Endometrium (tissue), 2 donors: ENCODE data around the gene BICD1.
A peak's percentile ranks its signal among the peaks of the same experiment; 100 is the strongest.
"Not testable (repeated sequence)": the region's sequence is repeated elsewhere in the genome, so short reads cannot be mapped to it uniquely, and the experiment has no call there.

Experiments
- FAIRE-seq: peaks from 2 replicates; lab custom pipeline; 2012; peaks lifted over from hg19 to GRCh38; lab: Jason Lieb, UNC
- donor health status: control.
- donor health status: control.

Gene BICD1

DNA sequence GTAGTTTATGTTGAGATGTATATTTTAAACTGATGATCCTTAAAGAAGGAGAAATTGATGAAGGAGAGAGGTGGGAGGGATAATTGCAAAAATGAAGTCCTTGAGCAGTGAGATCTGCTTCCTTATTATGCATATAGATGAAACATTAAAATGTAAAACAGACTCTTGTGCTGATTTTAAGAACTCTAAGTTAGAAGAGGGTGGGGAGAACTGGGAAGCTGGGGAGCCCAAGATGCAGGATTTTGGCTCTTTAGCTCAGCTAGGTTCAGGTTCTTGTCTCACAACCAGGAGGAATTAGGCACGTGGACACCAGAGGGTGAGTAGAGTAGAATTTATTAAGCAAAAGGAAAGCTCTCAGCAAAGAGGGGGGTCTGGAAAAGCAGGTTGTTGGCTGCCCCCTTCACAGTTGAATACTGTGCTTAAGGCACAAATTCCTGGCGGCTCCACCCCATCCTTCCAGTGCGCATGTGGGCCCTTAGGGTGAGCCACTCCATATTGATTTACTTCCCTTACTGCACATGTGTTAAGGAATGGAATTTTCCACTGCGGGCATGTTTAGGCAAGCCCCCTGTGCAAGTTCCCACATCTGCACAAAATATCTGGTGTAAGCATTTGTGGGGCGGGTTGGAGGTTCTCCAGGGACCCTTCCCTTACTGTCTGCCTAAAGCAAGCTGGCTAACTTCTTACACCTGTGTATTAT is 141.9 kb downstream of the BICD1 start:
- no peak for FAIRE-seq

DNA sequence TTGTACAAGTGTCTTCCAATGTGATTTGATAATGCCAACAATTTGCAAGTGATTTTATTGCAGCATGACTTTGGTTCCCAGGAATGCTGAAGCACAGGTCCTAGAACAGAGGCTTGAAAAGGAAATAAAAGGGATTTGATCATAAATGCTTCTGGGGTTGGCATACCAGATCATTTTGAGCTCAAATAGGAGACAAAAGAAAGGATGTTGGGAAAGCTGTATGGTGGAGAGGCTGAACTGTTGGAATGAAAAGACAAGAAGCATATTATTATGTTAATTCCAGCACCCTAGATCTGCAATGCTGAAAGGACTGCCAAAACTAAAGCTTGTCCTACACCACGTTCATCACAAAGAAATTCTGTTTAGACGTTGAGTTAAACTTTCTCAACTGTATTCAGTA is 143.1 kb downstream of the BICD1 start:
- no peak for FAIRE-seq

DNA sequence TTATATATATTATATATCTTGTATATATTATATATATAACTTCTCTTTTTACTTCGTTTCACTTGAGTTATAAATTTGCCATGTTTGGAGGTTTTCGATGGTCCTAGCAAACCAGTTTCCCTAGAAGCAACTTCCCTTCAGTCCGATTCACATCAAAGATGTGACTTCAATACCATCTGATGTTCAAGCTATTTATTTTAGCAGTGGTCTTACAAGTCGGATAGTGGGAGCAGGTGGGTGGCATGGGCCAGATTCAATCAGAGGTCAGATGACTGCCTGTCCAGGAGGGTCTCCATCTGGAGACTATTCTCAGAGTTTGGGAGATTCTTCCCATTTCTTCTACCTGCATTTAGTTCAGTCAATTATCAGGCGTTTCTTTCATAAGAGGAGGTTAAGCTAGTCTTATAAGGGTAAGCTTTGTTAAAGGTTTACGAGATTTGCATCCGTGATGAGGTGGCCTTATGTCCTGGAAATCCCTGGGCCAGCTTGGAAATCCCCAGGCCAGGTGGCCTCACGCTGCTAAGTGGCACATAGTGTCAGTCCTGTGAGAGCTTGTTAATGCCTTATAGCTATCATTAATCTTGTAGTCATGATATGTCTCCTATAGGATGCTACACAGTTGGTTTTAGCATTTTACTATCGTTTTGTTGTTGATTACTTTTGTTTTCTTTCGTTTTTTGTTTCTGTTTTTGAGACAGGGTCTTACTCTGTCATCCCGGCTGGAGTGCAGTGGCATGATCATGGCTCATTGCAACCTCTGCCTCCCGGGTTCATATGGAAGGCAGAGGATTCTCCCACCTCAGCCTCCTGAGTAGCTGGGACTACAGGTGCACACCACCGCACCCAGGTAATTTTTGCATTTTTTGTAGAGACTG is 145.8 kb downstream of the BICD1 start:
- FAIRE-seq, result no peak

DNA sequence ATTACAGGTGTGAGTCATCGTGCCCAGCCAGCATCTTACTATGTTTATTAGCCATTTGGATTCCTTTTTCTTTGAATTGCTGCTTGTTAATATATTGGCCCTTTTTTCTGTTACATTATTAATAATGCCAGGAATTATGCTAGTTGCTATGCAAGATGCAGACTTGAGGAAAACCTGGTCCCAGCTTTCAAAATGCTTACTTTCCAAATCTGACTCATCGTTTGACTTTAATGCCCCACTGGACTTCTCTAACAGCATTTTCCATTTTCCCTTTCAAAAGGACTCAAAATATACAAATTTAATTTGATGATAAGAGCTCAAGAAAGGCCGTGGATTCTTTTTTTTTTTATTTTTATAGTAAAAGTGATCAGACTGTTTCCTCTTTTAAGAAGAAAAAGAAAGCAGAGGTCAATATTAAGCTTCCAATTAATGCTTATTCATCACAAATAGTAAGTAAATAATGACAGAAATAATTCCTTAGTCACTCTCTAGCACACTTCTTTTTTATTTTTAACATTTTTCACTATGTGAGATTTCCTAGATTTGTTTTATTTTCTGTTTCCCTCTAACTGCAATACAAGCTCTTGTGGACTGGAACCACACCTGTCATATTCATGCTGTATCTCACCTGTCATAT is 146.6 kb downstream of the BICD1 start:
- FAIRE-seq, result no peak

DNA sequence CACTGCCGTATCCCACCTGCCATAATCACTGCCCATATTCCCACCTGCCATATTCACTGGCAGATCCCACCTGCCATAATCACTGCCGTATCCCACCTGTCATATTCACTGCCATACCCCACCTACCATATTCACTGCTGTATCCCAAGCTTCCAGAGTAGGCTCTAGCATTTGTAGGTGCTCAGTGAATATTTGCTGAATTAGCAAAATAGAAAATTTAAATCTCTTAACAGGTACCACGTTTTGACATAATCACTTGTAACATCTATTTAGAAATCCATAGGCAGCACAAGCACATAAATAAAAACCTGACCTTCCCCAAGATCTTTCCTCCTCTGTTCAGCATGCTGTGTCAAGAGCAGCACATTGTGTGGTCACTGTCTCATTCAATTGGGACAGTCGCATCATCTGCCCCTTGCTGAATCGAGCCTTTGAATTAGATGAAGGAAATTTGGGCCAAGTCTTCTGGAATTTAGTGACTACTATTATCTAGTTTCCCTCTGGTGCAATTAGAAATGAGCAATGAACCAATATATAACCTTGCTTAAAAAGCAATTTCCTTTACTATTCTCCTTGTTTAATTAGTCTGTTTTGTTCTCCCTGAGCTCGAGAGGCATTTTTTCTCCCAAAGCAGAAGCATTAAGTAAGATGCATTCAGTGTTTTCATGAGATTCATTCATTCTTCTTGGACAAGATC is 147.8 kb downstream of the BICD1 start:
- no peak for FAIRE-seq

DNA sequence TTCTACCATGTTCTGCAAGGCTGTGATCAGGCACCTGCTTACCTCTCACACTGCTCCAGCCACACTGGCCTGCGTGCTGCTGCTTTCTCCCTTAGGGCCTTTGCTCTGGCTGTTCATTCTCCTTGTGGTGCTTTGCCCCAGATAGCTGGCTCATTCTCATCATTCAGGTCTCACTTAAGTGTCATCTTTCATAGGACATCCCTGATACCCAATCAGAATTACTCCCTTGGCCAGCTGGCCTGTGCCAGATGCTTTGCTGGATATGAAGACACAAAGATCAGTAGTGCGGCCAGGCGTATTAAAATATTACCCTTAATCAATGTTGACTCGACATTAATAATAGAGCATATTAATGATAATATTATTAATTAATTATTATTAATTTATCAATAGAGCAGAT is 148.9 kb downstream of the BICD1 start:
- no peak for FAIRE-seq

DNA sequence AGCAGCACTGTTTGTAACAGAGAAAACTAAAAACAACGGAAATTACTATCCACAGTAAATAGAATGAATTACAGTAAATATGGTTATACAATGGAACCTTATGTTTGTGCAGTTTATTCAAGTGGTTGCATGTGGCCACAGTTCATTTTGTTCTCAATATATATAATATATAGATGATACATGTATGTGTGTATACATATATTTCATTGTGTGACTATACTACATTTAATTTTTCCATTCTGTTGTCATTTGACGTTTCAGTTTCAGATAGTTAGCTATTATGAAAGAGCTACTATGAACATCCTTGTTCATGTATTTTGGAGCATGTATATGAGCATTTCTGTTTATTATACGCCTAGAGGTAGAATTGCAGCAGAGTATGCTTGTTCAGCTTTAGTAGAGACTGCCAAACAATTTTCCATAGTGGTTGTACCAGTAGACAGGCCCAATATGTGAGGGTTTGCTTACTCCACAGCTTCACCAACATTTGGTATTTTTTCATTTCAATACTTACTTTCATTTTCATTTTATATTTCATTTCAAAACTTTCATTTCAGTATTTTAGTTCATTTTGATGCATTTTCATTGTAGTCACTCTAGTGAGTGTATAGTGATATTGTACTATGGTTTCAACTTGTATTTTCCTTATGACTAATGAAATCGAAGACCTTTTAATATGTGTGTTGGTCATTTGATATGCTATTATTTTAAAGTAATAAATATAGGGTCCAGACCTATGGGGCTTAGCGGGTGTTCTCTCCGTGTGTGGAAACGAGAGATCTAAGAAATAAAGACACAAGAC is 151.2 kb downstream of the BICD1 start:
- no peak for FAIRE-seq

DNA sequence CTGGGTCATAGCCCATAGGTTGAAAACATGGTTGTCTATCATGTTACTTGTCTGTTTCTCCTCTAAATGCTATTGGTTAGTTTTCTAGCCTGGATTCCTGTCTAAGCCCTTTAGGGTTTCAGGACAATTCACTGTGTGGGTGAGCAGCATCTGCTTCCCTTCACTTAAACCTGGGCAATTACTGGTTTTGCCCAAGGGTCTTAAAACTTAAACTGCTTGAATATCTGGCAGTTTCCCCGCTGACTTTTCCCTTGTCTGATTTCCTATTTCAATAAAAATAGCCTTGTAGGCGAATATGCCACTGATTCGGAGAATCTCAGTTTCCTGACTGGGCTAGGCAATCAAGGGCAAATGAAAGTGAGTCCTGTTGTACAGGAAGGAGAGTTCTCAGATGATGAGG is 154.0 kb downstream of the BICD1 start:
- FAIRE-seq, result no peak

DNA sequence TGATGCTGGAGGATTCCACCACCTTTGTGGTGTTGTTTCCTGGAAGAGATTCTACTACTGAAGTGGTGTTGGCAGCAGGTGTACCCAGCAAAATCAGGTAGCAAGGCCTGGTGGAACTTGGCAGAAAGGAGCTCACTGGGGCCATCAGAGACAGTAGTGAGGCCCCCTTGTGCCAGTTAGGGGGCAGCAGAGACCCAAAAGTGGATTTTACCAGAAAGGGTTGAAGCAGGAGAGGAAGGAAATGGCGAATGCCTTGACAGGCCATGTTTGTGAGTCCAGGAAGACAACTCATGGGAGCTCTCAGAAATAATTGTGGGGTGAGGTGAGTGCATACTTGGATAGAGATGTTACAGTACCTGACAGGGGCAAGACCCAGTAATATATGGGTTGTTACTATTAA is 155.0 kb downstream of the BICD1 start:
- FAIRE-seq, result no peak

DNA sequence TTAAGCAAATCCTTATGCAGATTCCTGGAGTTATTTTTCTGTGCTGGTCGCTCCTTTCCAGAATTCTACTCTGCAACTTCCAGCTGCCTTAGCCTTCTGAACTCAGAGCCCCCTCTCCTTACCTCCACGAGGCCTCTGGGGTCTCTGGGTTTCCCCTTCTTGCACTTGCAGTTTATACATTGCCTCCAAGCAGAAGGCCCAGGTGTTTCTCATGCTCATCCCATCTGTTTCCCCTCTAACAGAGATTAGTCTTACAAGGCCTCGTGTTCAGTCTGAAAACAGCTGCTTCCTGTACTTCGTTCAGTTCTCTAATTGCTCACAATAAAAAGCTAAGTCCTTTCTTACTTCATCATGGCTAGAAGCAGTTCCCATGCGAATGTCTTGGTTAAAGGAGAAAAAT is 158.3 kb downstream of the BICD1 start:
- peak; percentile 37 for FAIRE-seq

DNA sequence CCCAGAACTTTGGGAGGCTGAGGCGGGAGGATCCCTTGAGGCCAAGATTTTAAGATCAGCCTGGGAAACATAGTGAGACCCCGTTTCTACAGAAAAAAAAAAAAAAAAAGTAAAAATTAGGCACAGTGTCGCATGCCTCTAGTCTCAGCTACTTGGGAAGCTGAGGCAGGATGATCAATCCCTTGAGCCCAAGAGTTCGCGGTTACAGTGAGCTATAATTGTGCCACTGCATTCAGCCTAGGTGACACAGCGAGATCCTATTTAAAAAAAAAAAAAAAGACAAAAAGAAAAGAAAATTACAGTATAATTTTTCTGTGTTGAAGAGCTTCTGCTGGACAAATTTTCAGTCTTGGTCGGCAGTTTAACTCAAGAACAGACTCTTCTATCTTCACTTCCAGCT is 158.8 kb downstream of the BICD1 start:
- no peak for FAIRE-seq

DNA sequence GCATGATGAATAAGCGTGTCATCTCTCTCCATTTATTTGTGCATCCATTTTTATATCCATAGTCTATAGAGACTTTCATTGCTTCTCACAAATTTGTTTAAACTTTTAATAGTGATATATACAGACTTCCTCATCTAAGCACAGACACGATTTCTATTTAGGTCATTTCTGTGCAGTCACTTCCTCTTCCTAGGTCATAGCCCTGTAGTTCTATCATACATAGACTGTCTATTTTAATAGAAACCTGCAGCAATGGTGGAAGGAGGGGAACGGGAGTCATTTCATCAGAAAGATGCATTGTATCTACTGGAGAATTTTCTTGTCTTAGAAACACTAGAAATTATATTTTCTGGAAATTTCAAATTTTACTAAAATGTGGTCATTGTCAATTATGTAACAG is 159.3 kb downstream of the BICD1 start:
- no peak for FAIRE-seq

DNA sequence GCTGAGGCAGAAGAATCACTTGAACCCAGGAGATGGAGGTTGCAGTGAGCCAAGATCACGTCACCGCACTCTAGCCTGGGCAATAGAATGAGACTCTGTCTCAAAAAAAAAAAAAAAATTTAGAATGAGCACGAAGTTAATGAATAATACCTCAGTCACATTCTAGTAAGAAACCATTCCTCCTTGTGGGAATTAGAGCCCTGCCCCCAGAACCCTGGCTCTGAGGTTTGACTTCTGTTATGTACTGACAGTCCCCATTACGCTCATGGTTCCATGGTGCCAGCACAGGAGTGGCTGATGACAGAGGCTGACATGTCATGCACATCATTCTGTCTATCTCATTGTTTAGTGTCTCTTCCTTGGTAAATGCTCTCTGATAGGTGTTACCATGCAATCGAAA is 160.1 kb downstream of the BICD1 start:
- no peak for FAIRE-seq

DNA sequence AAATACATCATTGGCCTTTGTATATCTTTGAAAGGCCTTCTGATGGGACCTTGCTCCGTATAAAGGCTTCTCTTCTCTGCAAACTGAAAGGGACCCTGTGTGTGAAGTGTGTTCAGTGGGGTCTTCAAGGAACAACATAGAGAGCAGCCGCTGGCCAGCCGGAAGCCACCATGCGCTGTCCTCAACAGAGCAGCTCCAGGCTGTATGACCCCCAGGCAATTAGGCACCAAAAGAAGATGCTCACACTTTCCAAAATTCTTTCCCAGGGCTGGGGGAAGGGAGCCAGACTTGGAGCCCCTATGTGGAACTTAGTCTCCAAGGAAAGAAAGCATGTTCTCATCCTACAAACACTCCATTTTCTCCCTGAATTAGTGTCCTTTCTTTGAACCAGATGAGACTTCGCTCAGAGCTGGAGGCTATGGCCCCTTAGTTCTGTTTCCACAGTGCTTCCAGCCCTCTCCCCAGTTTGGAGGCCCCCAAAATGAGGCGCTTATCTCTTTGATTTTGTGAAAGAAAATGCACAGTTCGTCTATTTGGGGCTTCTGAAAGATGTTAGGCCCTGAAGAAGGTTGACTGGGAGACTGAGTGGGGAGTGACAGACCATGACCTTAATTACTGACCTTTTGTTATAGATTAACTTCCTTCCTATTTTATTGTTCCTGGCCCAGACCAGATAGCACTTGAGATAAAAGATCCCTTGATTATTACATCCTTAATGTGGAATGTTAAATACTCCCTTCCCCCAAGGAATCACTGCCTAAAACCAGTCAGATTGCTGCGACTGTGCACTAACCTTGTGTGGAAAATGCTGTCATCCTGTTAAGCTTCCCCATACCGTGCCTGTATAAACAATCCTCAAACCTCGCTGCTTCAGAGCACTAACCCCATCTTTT is 164.4 kb downstream of the BICD1 start:
- FAIRE-seq, result no peak

DNA sequence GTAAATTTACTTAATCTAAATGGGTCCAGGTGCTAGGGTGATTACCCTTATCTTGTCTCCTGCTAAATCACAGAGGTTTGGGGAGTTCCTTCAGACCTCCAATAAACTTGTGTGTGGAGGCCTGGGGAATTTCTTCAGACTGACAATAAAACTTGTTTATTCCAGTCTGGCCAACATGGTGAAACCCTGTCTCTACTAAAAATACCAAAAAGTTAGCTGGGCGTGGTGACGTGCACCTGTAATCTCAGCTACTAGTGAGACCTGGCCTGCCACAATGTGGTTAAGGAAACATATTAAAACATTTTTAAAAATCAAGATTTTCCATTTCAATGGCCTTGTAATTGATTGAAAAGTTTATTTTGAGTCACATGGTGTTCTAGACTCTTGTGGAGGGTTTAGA is 165.8 kb downstream of the BICD1 start:
- no peak for FAIRE-seq

DNA sequence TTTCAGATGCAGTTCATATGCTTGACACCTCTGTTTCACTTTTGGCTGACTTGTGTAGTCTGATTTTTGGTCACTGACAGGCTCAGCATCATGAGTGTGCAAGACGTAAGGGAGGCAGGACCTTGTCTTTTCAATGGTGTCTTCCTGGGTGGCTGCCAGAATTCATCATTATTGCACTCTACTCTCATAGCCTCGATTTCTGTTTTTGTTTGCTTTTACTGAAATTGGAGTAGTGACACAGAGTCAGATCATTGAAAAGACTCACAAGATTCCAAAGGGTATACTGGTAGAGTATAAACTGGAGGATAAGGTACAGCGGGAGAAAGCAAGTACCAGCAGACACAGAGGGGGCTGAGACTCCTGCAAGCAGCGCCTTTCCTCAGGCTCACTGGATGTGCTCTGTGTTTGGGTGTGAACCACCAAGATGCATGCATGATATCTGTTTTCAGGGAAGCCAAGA is 166.4 kb downstream of the BICD1 start:
- FAIRE-seq, result no peak

DNA sequence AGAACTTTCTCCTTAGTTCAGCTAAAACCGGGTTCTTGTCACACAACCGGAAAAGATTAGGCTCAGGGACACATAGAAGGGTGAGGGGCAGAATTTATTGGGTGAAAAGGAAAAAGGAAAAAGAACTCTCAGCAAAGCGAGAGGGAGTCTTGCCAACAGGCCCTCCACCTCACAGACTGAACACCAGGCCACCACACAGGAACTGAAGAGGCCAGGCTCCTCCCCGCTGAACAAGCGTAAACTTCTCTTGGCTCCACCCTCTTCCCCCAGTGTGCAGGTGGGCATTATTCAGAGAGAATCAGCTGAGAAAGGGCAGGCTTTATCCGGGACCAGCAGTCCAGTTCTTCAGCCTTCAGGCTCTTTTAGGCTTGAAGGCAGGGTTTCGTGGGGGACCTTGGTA is 167.1 kb downstream of the BICD1 start:
- FAIRE-seq, result no peak

DNA sequence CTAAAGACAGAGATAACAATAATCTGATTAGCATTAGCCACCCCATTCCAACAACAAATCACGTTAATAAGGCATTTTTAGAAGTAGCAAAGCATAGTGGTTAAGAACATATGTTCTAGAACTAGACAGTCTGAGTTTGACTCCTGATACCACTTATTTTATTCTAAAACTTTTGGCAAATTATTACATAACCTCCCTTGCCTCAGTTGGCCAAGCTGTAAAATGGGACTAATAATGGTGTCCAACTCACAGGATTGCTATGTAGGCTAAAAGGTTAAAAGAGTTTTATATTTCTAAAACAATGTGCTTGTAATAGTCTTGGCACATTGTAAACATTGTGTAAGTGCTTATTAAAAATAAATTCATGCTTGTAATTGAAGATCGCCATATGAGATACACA is 168.0 kb downstream of the BICD1 start:
- FAIRE-seq, result no peak

DNA sequence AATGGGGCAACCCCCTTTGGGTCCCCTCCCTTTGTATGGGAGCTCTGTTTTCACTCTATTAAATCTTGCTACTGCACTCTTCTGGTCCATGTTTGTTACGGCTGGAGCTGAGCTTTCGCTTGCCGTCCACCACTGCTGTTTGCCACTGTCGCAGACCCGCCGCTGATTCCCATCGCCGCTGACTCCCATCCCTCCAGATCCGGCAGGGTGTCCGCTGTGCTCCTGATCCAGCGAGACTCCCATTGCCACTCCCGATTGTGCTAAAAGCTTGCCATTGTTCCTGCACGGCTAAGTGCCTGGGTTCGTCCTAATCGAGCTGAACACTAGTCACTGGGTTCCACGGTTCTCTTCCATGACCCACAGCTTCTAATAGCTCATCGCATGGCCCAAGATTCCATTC is 168.9 kb downstream of the BICD1 start:
- FAIRE-seq, result not testable (repeated sequence)

DNA sequence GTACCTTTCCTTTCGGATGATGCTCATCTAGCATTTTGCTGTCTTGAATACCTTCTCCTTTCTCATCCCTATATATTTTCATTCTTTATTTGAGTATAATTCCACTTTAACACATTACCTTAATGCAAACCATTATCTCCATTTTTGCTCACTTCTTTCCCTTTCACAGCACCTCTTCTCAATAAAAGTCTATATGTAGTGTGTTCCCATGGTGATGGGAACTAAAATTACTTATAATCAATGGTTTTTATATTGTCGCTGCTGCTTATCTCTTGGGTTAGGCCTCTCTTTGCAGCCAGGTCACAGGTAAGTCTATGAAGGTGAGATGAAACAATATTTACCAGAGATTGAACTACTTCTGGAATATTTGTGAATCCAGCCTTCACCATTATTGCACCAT is 171.1 kb downstream of the BICD1 start:
- FAIRE-seq, result no peak

DNA sequence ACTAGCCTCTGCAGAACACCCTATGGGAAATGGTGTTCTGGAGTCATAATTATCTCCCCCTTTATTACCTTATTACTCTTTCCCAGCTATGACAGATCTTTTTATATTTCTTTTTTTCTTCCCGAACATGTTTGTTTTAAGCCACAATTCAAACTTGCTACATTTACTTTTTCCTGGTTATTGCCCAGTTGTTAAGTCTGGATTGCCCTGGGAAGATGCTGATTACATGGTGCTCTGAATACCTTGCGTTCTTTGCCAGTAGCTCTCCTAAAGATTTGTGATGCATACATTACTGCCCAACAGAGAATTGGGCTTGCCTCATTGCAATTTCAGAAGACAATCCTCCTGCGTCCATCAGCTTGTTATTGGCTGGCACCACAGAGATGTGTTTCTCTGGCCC is 174.5 kb downstream of the BICD1 start:
- FAIRE-seq, result no peak
